NCI-H128 (cell line): ENCODE results near the gene ZNF20.
"Not testable (repeated sequence)": the region's sequence is repeated elsewhere in the genome, so short reads cannot be mapped to it uniquely, and the experiment has no call there.

Source experiments
- DNase-seq: peaks from one replicate; lab custom pipeline; 2025; ENCODE audit not compliant: unreplicated experiment; lab: John Stamatoyannopoulos, UW

Gene ZNF20

DNA sequence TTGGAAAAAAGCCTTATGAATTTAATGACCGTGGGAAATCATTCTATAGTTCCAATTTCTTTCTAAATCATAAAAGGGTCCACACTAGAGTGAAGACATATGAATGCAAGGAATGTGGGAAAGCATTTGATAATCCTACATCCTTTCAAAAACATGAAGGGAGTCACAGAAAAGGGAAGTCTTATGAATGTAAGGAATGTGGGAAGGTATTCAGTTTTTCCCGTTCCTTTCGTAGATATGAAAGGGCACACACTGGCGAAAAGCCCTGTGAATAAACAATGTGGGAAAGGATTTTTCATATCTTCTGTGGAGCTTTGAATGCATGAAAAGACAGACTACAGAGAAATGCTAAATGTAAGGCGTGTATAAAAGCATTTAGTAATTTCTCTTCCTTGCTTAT is 27.0 kb downstream of the ZNF20 start:
- no peak for DNase-seq

DNA sequence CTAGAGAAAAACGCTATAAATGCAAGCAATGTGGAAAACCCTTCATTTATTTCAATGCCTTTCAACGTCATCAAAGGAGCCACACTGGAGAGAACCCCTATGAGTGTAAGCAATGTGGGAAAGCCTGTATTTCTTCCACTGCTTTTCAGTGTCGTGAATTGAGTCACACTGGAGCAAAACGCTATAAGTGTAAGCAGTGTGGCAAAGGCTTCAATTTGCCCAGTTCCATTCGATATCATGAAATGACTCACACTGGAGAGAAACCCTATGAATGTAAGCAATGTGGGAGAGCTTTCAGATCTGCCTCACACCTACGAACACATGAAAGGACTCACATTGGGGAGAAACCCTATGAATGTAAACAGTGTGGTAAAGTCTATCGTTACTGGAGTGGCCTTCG is 27.4 kb downstream of the ZNF20 start:
- no peak for DNase-seq

DNA sequence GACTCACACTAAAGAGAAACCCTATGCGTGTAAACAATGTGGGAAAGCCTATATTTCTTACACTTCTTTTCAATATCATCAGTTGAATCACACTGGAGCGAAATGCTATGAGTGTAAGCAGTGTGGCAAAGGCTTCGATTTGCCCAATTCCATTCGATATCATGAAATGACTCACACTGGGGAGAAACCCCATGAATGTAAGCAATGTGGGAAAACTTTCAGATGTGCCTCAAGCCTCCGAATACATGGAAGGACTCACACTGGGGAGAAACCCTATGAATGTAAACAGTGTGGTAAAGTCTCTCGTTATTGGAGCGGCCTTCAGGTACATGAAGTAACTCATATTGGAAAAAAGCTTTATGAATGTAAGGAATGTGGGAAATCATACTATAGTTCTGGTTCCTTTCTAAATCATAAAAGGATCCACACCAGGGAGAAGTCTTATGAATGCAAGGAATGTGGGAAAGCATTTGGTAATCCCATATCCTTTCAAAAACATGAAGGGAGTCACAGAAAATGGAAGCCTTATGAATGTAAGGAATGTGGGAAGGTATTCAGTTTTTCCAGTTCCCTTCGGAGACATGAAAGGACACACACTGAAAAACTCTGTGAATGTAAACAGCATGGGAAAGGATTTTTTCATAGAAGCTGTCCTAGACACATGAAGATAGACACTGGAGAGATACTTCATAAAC is 28.1 kb downstream of the ZNF20 start:
- DNase-seq, result no peak

DNA sequence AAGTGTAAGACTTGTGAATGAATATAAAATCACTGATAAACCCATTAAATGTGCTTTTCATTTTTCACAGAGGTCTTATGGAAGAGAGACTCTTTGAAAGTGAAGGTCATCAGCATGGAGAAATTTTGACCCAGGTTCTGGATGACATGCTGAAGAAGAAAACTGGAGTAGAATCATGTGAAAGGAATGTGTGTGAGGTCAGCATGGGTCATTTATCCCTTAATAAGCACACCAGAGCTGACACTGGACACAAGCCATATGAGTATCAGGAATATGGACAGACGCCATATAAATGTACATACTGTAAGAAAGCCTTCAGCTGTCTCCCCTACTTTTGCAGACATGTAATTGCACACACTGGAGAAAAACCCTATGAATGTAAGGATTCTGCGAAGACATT is 29.0 kb downstream of the ZNF20 start:
- DNase-seq, result no peak

DNA sequence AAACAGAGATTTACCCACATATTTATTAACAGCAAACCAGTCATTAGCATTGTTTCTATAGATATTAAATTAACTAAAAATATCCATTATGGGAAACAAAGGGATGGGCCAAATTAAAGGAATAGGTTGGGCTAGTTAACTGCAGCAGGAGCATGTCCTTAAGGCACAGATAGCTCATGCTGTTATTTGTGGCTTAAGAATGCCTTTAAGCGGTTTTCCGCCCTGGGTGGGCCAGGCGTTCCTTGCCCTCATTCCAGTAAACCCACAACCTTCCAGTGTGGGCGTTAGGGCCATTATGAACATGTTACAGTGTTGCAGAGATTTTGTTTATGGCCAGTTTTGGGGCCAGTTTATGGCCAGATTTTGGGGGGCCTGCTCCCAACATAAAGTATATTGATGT is 36.2 kb downstream of the ZNF20 start:
- DNase-seq, result not testable (repeated sequence)

DNA sequence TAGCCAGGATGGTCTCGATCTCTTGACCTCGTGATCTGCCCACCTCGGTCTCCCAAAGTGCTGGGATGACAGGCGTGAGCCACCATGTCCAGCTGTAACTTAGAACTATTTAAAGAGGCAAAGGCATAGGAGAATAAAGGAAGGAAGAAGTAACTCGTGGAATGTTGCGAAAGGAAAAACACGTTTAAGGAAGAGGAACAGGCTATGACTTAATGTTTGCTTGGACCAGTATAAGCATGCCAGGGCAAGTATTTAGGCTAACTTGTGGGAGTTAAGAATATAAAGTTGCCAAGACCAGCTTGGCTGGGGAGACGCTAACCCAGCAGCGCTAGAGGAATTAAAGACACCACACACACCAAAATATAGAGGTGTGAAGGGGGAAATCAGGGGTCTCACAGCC is 42.1 kb downstream of the ZNF20 start:
- DNase-seq, result no peak

DNA sequence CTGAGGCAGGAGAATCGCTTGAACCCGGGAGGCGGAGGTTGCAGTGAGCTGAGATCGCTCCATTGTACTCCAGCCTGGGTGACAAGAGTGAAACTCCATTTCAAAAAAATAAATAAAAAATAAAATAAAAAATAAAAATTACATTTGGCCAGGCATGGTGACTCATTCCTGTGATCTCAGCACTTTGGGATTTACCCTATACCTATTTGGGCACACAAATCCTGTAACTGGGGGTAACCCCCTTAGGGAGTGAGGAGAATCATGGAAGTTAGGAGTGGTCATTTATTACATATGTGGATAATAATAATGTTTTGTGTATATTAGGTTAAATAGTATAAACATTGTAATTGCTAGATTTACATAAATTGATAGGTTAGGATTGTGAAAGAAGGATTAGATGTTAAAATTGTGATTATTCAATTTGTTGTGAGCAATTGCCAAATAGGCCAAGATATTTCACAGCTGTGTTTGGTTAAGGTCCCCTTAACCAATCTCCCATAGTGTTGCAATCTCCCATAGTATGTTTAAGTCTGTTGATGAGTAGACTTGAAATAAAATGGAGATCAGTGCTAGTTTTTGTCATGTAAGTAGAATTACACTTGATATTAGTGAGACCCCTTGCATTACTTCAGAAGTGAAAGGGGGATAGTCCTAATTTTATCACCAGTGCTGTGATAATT is 44.9 kb downstream of the ZNF20 start:
- DNase-seq, result no peak

DNA sequence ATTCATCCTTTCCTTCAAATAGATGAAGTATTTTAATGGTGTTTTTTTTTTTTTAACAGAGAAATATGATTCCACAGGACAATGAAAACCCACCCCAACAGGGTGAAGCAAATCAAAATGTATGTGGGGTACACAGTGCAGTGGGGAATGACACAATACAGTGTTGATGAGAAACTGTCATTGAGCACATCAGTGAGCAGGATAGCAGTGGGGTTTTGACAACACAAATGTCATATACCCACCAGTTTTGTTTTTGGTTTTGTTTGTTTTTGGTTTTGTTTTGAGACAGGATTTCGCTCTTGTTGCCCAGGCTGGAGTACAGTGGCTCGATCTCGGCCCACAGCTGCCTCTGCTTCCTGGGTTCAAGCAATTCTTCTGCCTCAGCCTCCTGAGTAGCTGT is 46.4 kb downstream of the ZNF20 start:
- DNase-seq, result no peak

DNA sequence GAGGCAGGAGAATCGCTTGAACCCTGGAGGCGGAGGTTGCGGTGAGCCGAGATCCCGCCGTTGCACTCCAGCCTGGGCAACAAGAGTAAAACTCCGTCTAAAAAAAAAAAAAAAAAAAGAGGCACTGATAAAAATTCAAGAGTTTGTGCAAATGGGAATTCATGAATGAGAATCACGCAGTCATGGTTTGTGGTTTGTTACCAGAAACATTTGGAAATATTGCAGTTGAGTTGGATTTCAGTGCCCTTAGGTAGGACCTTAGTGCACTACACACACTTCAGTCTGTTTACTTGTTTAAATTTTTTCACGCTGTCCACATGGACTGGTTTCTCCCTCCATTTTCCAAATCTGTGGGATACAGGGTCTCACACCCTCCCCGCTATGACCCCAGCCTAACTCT is 47.2 kb downstream of the ZNF20 start:
- DNase-seq, result no peak

DNA sequence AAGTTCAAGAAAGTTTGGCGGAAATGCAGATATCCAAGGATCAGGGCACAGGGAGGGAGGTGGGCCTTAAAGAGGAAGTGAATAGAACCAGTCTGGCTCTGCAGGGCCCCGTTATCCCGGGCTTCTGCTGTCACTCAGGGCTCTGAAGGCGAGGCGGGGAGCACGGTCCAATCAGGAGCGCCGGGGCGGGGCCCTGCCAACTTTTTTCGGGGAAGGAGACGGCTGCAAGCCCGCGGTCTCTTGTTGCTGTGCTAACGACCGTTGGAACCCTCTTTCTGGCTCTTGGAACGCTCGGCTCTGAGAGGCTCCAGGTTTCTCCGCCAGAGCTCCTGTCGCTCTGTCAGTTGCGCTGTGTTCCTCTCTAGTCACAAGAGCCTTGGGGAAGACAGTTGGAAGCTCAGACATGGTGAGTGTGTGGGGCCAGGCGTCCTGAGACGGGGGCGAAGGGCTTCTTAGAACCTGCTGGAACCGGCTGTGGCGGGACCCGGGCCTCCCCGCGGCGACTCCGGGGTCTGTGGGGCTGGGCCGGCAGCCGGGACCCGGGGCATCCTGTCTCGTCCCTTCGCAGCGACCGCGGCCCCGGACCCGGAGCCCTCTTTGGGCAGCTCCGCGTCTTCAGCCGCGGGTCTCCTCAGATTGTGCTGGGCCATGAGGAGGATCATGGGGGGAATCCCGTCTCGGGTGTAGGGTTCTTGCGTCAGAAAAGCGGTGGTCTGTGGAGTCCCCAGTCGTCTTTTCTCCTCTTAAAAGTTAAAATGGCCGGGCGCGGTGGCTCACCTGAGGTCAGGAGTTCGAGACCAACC is 47.9 kb downstream of the ZNF20 start:
- DNase-seq, result no peak

DNA sequence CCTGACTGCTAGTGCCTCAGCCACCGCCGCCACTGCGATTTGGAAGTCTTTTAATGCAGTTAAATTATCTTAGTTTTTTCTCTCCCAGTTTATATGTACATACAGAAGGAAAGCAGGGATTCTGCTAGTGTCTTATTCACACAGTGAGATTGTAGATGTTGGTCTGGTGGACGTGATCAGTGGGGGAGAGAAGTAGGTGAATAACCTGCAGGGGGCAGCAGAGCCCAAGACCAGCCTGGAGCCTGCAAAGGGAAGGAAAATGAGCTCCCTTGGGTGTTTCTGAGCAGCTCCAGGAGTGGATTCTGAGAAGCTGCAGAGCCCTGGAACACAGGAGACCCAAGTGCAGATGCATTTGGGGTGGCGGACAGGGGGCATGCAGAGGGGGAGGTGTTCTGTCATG is 49.3 kb downstream of the ZNF20 start:
- DNase-seq, result no peak

DNA sequence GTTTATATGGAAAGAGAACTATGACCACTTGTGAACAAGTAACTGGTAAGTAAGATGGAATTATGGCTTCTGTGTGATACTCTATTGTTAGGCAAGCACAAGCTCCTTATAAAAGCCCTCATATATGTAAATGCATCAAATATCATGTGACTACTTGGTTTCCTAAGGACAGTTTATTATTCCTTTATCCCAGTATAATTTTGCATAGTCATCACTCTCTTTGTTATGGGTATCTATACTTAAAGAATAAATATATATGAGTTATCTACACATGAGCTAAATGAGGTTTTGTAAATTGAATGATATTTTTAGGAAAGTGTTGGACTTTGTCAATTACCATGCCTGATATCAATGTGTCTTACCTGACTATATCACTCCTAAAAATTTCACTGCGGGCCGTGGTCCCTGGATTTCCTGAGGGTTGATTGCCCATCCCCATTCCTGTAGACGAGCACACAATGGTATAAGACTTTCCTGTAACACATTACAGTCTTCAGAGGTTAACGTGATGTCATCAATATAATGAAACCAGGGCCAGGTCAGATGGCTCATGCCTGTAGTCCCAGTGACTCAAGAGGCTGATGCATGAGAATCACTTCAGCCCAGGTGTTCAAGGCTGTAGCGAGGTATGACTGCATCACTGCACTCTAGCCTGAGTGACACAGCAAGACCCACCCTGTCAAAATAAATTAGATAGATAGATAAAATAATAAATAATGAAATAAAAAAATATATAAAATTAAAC is 54.9 kb downstream of the ZNF20 start:
- no peak for DNase-seq

DNA sequence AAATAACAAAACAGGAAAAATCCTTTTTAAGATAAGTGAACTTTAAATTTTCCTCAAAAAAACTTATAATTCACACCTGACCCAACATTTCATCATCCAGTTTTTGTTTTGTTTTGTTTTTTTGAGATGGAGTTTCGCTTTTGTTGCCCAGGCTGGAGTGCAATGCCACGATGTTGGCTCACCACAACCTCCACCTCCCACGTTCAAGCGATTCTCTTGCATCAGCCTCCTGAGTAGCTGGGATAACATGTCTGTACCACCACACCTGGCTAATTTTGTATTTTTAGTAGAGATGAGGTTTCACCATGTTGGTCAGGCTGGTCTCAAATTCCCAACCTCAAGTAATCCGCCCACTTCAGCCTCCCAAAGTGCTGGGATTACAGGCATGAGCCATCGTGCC is 56.8 kb downstream of the ZNF20 start:
- DNase-seq, result not testable (repeated sequence)
